GM10266 (cell line): Measurements from ENCODE around the gene A2ML1.

ENCODE experiments used
- DNase-seq: peaks from one replicate; pipeline ENCODE4 v3.0.0; 2012; ENCODE audit errors: extremely low spot score
- TF ChIP-seq, protein P1 (sequence below): IDR thresholded peaks from 2 replicates; pipeline ENCODE4 v1.5.1; 2012; ENCODE audit warnings: mild to moderate bottlenecking, low read depth; ENCODE audit not compliant: control insufficient read depth, insufficient read depth; ENCODE audit errors: missing control alignments

A2ML1 gene

GRCh38 chr12:8905546-8905945, 83.1 kb downstream of the A2ML1 start:
- DNase-seq = no peak
- TF ChIP-seq, protein P1, sequence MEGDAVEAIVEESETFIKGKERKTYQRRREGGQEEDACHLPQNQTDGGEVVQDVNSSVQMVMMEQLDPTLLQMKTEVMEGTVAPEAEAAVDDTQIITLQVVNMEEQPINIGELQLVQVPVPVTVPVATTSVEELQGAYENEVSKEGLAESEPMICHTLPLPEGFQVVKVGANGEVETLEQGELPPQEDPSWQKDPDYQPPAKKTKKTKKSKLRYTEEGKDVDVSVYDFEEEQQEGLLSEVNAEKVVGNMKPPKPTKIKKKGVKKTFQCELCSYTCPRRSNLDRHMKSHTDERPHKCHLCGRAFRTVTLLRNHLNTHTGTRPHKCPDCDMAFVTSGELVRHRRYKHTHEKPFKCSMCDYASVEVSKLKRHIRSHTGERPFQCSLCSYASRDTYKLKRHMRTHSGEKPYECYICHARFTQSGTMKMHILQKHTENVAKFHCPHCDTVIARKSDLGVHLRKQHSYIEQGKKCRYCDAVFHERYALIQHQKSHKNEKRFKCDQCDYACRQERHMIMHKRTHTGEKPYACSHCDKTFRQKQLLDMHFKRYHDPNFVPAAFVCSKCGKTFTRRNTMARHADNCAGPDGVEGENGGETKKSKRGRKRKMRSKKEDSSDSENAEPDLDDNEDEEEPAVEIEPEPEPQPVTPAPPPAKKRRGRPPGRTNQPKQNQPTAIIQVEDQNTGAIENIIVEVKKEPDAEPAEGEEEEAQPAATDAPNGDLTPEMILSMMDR = no peak

- no peak for DNase-seq
- TF ChIP-seq, protein P1 = no peak
Observed at GRCh38 chr12:8906266-8907180, 84.1 kb downstream of the A2ML1 start.

DNA sequence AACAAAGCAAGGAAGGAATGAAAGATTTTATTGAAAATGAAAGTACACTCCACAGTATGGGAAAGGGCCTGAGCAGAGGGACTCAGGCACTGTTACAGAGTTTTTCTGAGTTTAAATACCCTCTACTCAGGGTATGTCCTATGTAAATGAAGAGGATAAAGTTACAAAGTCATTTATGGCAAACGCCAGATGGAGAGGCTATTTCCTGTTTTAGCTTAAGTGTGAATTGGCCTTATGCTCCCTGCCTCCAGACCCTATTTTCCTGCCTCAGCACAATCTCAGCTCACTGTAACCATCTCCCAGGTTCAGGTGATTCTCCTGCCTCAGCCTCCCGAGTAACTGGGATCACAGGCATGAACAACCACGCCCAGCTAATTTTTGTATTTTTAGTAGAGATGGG, 85.1 kb downstream of the A2ML1 start:
- DNase-seq = no peak
- TF ChIP-seq, protein P1 = no peak

DNA sequence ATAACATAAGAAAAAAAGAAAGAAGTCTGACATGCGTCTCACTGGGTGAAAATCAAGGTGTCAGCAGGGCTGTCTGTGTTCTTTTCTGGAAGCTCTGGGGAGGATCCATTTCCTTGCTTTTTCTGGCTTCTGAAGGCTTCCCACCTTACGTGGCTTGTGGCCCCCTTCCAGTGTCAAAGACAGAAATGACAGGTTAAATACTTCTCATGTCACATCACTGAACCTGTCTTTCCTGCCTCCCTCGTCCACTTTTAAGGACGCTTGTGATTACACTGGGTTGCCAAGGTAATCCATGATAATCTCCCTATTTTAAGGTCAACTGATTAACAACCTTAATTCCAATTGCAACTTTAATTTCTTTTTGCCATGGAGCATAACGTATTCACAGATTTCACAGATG, 87.3 kb downstream of the A2ML1 start:
- TF ChIP-seq, protein P1 = no peak
- no peak for DNase-seq

DNA sequence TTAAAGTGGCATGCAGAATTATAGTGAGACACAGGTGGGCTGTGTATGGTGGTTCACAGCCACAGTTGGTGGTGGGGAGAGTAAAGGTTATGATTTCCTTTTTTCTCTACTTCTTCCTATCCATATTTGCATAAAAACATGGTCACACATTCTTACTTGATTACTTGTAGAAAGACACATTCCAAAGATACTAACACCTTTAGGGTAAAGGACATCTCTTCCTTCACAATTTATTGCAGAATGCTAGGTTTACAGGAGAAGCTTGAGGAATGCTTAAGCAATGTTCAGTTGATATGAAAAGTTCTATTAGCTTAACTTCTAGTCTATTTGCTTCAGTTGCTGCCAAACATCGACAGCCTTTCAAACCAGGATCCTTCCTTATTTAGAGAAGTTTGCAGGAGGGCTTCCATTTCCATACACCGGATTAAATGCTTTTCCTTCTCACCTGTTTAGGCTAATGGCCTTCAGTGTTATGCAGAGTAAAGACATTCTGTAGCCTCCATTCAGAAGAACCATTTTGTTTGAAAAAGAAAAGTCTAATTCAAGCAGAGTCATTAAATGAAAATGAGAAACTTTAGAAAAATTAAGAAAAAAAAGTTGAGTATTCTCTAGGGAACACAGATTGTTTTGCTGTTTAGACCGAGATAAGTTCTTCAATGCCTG, 89.3 kb downstream of the A2ML1 start:
- TF ChIP-seq, protein P1 = no peak
- DNase-seq = no peak

DNA sequence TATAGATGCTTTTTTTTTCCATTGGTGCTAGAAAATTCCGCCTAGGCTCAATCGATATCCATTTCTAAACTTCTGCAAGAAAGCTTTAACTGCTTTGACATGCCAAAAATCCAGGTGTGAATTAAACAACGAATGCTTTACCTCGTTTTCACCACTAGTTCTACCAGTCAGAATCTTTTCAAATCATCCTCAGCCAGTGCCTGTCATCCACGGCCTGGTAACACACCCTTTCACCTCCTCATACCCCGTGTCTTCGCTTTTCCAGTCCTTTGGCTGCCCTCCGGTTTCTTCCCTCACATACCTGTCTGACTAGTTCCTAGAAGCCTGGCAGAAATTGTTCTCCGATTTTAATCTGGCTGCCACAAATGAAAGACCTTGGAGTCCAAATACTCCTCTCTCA, 90.5 kb downstream of the A2ML1 start:
- TF ChIP-seq, protein P1 = no peak
- DNase-seq = peak; percentile 37

DNA sequence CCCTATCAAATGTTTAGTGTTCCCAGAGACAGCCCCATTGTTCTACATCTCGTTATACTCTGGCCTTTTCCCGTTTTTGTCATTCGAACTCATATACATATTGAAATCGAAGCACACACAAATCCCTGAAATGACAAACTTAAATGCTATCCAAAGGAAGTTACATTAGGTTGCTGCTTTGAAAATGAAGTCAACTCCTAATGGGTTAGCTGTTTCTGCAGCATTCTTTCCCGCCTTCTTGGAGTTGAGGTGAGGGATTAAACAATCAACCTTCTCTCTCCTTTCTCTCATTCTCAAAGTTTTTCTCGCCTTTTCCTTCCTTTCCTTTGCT, 91.2 kb downstream of the A2ML1 start:
- no peak for DNase-seq
- TF ChIP-seq, protein P1 = no peak
